ENCODE data around the gene METTL6.
"Not testable (repeated sequence)": the region's sequence is repeated elsewhere in the genome, so short reads cannot be mapped to it uniquely, and the experiment has no call there.

The METTL6 gene

GRCh38 chr3:15450438-15451215 is 23.3 kb upstream of the METTL6 start:
- no peak for DNase-seq (ENCODE audit: low spot score)

DNA sequence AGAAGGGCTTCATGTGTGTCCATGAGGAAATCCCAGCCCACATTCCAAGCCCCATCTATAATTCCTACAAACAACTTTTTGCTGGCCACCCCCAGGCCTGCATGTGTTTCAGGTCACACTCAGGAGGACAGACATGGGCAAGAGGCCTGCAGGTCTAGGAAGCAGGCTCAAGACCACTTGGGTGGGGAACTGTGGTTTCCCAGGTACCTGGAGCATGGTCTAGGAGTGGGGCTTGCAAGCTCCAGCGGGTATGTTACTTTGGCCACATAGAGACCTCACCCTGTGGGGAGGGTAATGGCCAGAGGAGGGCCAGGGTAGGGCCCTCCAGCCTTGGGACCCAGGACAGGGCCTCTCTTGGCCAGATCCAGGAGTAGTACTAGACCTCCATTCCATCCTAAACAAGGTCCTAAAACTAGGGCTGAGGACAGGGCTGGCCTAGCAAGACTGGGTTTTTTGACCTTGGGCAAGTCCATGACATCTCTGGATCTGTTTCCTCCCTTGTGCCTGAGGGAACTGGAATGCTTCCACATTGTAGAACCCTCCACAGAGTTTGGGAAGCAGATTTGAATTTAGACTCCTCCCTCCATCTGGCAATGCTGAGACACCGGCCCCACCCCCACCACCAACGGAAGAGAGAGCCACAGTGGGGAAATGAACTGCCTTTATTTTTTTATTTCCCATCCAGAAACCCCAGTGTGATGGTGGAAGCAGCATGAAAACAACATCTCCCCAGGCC is 22.3 kb upstream of the METTL6 start:
- DNase-seq (ENCODE audit: low spot score) = no peak

DNA sequence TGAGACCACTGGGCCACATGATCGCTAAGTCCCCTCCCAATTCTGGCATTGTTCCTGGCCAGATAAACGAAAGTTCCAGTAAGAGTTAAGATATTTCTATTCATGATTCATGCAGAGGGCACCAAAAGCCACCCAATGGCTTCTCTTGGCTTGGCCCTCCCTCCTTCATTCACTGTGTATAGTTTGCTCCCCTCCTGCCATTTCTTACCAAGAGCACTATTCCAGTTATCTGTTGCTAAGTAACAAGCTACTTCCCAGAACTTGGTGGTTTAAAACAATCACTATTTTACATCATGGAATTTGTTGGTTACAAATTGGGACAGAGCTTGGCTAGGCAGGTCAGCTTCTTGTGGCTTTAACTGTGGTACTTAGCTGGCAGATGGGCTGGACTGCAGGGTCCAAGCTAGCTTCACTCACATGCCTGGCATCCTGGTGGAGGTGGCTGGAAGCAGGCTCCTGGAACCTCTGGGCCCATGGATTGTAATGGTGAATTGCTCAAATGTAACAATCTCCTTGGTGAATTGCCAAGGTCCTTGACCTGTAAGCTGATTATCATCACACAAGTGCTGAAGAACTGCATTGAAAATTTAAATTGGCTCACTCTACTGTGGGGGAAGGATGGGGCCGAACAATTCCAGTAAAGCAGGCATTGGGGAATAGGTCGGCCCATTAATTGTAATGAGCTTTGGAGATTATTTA is 16.6 kb upstream of the METTL6 start:
- DNase-seq (ENCODE audit: low spot score) = no peak

DNA sequence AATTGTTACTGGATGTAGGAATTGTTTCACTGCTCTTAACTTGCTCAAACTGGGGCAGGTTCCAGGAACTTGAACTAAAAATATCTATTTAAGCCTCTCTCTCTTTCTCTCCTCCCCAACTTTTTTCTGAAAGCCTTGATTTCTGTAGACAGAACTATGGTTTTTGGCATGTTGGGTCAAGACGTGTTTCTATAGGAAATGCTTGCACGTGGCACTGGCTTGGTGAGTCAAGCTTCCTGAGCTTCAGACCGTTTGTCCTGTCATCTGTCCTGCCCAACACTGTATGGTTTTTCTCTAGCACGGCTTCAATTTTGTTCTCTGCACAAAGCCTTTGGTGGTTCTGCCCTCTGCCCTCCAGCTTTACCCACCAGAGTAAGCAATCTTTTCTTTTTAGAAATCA is 13.5 kb upstream of the METTL6 start:
- no peak for DNase-seq (ENCODE audit: low spot score)

- DNase-seq (ENCODE audit: low spot score) = no peak
Measured at GRCh38 chr3:15439476-15439875, 12.1 kb upstream of the METTL6 start.

GRCh38 chr3:15438983-15439382 is 11.6 kb upstream of the METTL6 start:
- no peak for DNase-seq (ENCODE audit: low spot score)

DNA sequence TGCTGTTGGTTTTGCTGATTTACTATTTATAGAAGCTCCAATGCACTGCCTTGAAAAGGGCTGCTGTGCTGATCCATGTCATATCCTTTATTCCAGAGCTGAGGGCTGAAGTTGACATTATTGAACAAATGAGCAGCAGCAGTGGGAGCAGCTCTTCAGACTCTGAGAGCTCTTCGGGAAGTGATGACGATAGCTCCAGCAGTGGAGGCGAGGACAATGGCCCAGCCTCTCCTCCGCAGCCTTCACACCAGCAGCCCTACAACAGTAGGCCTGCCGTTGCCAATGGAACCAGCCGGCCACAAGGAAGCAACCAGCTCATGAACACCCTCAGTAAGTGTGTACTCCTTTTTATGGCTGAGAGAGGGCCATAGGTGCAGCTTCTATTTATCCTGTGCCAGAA is 8.9 kb upstream of the METTL6 start:
- DNase-seq (ENCODE audit: low spot score) = no peak

DNA sequence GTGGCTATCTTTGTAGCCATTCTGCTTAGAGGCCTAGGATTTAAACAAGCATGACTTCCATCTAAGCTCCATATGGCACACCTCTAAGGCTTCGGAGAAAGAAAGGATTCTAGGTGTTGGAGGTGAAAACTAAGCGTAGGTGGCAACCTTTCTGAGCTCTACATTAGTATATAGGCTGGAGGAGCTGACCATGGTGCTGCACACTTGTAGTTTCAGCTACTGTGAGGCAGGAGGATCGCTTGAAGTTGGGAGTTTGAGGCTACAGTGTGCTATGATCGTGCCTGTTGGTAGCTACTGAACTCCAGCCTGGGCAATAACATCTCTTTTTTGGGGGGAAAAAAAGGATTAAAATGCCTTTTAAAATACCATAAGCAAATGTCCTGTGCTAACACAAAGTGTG is 7.4 kb upstream of the METTL6 start:
- no peak for DNase-seq (ENCODE audit: low spot score)

DNA sequence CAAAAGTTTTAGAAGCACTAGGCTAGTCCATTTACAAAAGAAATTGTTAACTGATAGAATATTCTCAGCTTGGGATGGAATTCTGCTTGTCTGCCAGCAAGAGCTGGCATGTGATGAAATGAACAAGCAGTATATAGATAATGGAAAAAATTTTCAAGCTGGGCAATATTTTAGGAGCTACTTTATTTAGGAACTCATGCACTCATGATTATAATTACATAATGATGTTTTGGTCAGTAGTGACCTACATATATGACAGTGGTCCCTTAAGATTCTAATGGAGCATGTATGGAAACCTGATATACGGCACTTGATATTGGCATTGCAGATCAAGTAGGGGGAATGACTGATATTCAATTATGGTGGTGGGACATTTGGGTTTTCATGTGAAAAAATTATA is 6.2 kb upstream of the METTL6 start:
- DNase-seq (ENCODE audit: low spot score) = no peak

- no peak for DNase-seq (ENCODE audit: low spot score)
Measured at GRCh38 chr3:15431256-15431837, 4.0 kb upstream of the METTL6 start.

DNA sequence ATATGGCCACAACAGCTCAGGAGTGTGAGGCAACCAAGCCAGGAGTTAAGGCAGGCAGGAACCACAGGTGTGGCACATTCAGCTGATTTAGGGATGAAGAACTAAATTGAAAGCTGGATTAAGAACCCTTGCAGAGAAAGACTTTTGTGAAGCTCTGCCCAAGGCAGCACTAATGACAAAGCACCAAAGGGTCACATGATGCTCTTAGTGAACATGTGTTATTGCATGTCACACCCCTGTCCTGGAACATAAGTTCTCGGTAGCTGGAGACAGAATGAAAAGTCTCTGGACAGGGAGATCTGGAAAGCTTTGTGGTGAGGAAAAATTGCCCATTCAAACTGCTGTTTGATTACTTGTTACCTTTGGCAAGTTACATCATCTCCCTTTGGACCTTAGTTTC is 3.3 kb upstream of the METTL6 start:
- DNase-seq (ENCODE audit: low spot score) = no peak

DNA sequence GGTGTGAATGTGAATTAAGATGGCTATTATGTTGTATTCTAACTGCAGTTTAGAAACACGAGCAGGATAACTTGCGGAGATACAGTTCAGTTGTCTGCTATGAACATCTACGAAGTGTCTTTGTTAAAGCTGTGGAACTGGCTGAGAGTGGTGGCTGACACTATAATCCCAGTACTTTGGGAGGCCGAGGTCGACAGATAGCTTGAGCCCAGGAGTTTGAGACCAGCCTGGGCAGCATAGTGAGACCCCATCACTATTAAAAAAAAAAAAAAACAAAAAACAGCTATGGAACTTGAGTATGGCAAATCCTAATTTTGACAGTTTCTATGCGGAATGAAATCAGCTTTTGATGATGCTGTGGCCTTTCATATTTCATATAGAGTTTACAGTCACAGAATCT is 1.7 kb upstream of the METTL6 start:
- DNase-seq (ENCODE audit: low spot score) = no peak

DNA sequence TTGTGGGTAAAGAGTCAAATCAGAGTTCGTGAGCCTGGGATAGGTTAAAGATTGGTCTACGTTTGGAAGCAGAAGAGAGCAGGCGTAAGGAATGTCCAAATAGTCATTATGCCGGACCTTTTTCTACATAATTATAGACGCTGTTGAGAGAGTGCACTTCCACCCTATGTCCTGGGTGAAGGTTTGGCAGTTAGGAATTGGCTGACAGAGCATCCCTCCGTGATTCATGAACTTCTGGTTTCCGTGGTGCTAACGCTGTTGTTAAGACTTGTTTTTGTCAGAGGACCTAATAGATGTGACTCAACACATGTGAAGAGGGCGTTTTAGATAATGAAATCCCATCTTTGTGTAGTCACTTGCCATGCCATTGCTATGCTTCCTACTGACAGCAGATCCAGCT is 1.2 kb upstream of the METTL6 start:
- no peak for DNase-seq (ENCODE audit: low spot score)

DNA sequence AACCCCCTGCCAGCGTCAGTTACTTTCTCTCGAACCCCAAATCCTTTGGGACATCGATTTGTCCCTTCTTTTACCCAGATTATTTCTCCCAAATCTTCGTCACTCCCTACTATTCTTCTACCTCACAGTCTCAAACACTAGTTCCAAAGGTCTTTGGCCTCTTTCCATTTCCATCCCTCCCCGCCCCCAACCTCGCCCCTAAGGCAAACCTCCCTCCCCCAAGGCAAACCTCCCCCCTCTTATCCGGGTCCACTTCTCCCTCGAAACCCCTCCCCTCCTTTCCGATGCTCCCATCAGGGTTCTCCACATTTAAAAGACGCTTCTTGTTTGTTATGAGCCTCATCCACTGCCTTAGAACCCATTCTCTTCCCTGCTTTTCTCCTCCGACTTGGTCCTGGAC is 637 bp upstream of the METTL6 start:
- no peak for DNase-seq (ENCODE audit: low spot score)

- DNase-seq (ENCODE audit: low spot score) = no peak
Measured at GRCh38 chr3:15426579-15427118, 695 bp downstream of the METTL6 start.

DNA sequence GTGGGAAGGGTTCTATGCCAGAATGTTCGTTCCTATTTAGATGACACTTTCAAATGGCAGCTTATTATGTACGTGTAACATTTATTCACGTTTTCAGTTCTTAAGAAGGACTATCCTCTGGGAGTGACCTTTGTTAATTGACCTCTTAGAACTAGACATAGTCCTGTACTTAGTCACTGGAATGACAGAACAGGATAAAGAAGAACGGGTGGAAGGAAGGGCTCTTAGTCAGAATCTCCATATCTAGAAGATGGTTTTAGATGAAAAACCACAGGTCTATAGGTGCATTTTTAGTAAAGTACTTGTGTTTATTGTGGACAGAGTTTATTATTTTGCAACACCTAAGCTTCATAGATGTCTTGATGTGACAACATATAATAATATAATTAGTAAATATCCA is 6.5 kb downstream of the METTL6 start:
- no peak for DNase-seq (ENCODE audit: low spot score)

- not testable (repeated sequence) for DNase-seq (ENCODE audit: low spot score)
Measured at GRCh38 chr3:15410966-15411365, 16.4 kb downstream of the METTL6 start.

DNA sequence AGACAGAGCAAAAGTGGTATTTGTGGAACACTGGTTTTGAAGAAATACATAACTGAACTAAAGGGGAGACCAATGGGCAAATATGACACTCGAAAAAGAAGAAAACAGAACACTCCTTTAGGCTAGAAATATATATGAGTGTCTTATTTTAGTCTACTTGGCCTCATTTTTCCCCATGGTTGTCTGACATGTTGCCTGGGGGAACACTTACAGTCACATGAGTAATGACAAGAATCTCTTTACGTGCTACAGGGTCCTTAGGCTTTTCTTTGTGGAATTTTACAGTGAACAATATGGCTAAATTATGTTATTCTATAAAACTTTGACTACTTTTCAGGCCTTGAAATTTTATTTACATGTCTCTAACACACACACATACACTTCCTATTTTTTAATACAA is 17.6 kb downstream of the METTL6 start:
- DNase-seq (ENCODE audit: low spot score) = no peak

GRCh38 chr3:15409239-15409638 is 18.1 kb downstream of the METTL6 start:
- no peak for DNase-seq (ENCODE audit: low spot score)

- peak; percentile 82 for DNase-seq (ENCODE audit: low spot score)
Measured at GRCh38 chr3:15405448-15406050, 21.8 kb downstream of the METTL6 start.

DNA sequence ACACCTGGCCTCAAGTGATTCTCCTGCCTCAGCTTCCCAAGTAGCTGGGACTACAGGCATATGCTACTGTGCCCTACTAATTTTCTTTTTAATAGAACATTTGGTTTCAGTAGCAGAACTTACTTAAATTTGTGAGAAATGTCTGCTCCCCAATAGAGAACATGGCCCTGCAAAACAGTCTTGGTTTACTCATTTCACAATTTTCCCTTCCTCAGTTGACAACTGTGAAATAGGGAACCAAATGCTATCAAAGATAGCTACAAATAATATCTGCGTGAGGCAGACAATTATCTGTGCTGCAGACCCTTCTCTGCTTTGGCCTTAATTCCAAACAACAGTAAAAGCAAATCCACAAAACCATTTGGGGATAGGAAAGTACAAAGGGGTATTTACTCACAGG is 22.6 kb downstream of the METTL6 start:
- DNase-seq (ENCODE audit: low spot score) = no peak

- no peak for DNase-seq (ENCODE audit: low spot score)
Measured at GRCh38 chr3:15403965-15404364, 23.4 kb downstream of the METTL6 start.

All from NAMALWA (cell line).